K562 (cell line): ENCODE results near the gene SP2. TPM values are rescaled to one million over a fixed set of nuclear protein-coding genes. Genes with fewer than 3 reads are reported as not detected.

Source experiments
- ATAC-seq: fragments of 200-7000 bp; cut with Tn5 transposase; 3 replicates; pipeline ENCODE4 v1.9.1; 2020; ENCODE audit warnings: moderate library complexity
- BruUV-seq: library from RNA; stranded (reverse); fragments of 400-500 nt; replicated peaks from 2 replicates; lab custom pipeline; 2021; lab: Mats Ljungman, UMichigan
- CTCF ChIA-PET: fragments of 300-600 bp; formaldehyde crosslinking; extraction: SDS; loops from one replicate; lab custom pipeline; 2021; ENCODE audit warnings: low intra/inter-chr PET ratio; lab: Yijun Ruan, JAX
- POLR2A ChIA-PET: fragments of 300-600, 350-650 bp; sonication (Branson Sonifier 250); formaldehyde crosslinking; extraction: SDS; loops from one replicate; lab custom pipeline; 2021; ENCODE audit warnings: antibody characterized with exemption, inconsistent platforms; lab: Yijun Ruan, JAX
- DNase-seq, 4 experiments: peaks; one replicate each; pipeline versions ENCODE4 v3.0.0 to v3.0.0-alpha.2; 2011 to 2018; ENCODE audit warnings: low spot score in 3 of 4, mixed read lengths in 3 of 4; ENCODE audit errors: extremely low read depth in 1 of 4
- FAIRE-seq: peaks from 2 replicates; lab custom pipeline; 2011; peaks lifted over from hg19 to GRCh38; lab: Jason Lieb, UNC
- H2AFZ ChIP-seq: 2 replicates; pipeline ENCODE4 v1.6.0; 2011; ENCODE audit warnings: low read depth, low read length, control low read depth, inconsistent platforms
- H3K27ac ChIP-seq: fragments of 200-600 bp; 3 replicates; pipeline ENCODE4 v1.8.0; 2011; ENCODE audit warnings: low read depth, mild to moderate bottlenecking, control low read depth, inconsistent platforms, low read length, moderate library complexity, mixed read lengths; ENCODE audit errors: extremely low read depth
- H3K27me3 ChIP-seq, 2 experiments: fragments of 300-600 bp in 1 of 2; 2 replicates in 1 of 2; 3 replicates in 1 of 2; pipeline versions ENCODE4 v1.6.0 to v1.8.0; 2011; ENCODE audit warnings: inconsistent platforms in 2 of 2, low read length in 2 of 2, mild to moderate bottlenecking in 1 of 2, mixed read lengths in 1 of 2, moderate library complexity in 1 of 2; ENCODE audit not compliant: control insufficient read depth in 2 of 2, insufficient read depth in 2 of 2
- H3K36me3 ChIP-seq: fragments of 300-600 bp; 3 replicates; pipeline ENCODE4 v1.8.0; 2011; ENCODE audit warnings: mild to moderate bottlenecking, low read length, inconsistent platforms; ENCODE audit not compliant: control insufficient read depth, insufficient read depth
- H3K4me1 ChIP-seq, 2 experiments: fragments of 200-600 bp in 1 of 2; replicated peaks in 1 of 2; 2 replicates in 1 of 2; 3 replicates in 1 of 2; pipeline versions ENCODE4 v1.5.1 to v1.8.0; 2011; ENCODE audit warnings: inconsistent platforms in 2 of 2, low read length in 2 of 2, mild to moderate bottlenecking in 1 of 2, mixed read lengths in 1 of 2, moderate library complexity in 1 of 2; ENCODE audit not compliant: control insufficient read depth in 2 of 2, insufficient read depth in 2 of 2
- H3K4me2 ChIP-seq: 2 replicates; pipeline ENCODE4 v1.6.1; 2011; ENCODE audit warnings: low read length, control low read depth, inconsistent platforms, mixed read lengths; ENCODE audit not compliant: insufficient read depth
- H3K4me3 ChIP-seq: fragments of 200-600 bp; sonication (generic), shearing (Covaris generic); 2 replicates; pipeline ENCODE4 v1.5.1; 2016; ENCODE audit warnings: control low read depth, inconsistent platforms
- H3K79me2 ChIP-seq: fragments of 200-600 bp; 3 replicates; pipeline ENCODE4 v1.8.0; 2011; ENCODE audit warnings: low read length, inconsistent platforms; ENCODE audit not compliant: control insufficient read depth, insufficient read depth
- H3K9ac ChIP-seq, 2 experiments: 2 replicates each; pipeline versions ENCODE4 v1.6.0 to v1.6.1; 2011; ENCODE audit warnings: low read depth in 2 of 2, low read length in 2 of 2, control low read depth in 1 of 2, inconsistent platforms in 1 of 2, mild to moderate bottlenecking in 1 of 2, mixed read lengths in 1 of 2; ENCODE audit not compliant: insufficient read depth in 1 of 2
- H3K9me1 ChIP-seq: one replicate; pipeline ENCODE4 v1.6.0; 2011; ENCODE audit warnings: inconsistent platforms, mild to moderate bottlenecking, low read length, moderate library complexity; ENCODE audit not compliant: control insufficient read depth, insufficient read depth
- H3K9me3 ChIP-seq: replicated peaks from 2 replicates; pipeline ENCODE4 v1.5.1; 2011; ENCODE audit warnings: low read depth, low read length, inconsistent platforms; ENCODE audit not compliant: control insufficient read depth, insufficient read depth
- H4K20me1 ChIP-seq: replicated peaks from 2 replicates; pipeline ENCODE4 v1.6.1; 2011; ENCODE audit warnings: low read length, inconsistent platforms, mixed read lengths; ENCODE audit not compliant: control insufficient read depth, insufficient read depth
- DACH1 ChIP-seq: fragments of 450-650 bp; IDR thresholded peaks from 2 replicates; pipeline ENCODE4 v1.6.1; 2018; ENCODE audit not compliant: partially characterized antibody
- RAD51 ChIP-seq: fragments of 450-650 bp; IDR thresholded peaks from 2 replicates; pipeline ENCODE4 v1.7.1; 2016; ENCODE audit warnings: low read depth, mild to moderate bottlenecking, borderline replicate concordance
- TFE3 ChIP-seq: fragments of 450-650 bp; formaldehyde crosslinking; IDR thresholded peaks from 2 replicates; pipeline ENCODE4 v1.4.0; 2020; ENCODE audit warnings: mild to moderate bottlenecking, mixed read lengths
- WGBS: fragments of 100-300 bp; shearing (Covaris generic); methylation state at CpG from one replicate; pipeline ENCODE4 v1.1.6; 2016; ENCODE audit warnings: low coverage, mixed read lengths; ENCODE audit not compliant: insufficient coverage; ENCODE audit errors: missing lambda C conversion rate; 5-methylcytosine and 5-hydroxymethylcytosine counted together
- in situ Hi-C: fragments of 300-500 bp; cut with MboI; formaldehyde crosslinking; loops from 4 replicates; pipeline ENCODE4 v1.15.0; 2018; ENCODE audit warnings: inconsistent platforms, mixed read lengths
- intact Hi-C: fragments of 100-400 bp; cut with micrococcal nuclease; formaldehyde crosslinking; loops from 2 replicates; pipeline ENCODE4 v1.14.2; 2022
- polyA plus RNA-seq, 8 experiments: library from polyadenylated mRNA; depleted of rRNA in 4 of 8; stranded (reverse) in 5 of 8; unstranded in 3 of 8; fragments of >200 nt; fragmentation: Nextera tagmentation in 2 of 8; fragmentation: Illumina TruSeq in 1 of 8; extraction: Ambion mirVana in 2 of 8; extraction: Trizol in 1 of 8; gene quantifications; 2 replicates each; pipeline versions ENCODE4 v1.2.1 to v1.2.3, GENCODE V29; 2011 to 2014; ENCODE audit warnings: inconsistent platforms in 1 of 8, missing spikeins in 1 of 8
- total RNA-seq, 7 experiments: library from RNA; depleted of rRNA in 6 of 7; stranded (reverse); fragments of >200 nt in 6 of 7; fragmentation: Illumina TruSeq in 2 of 7; extraction: Trizol in 2 of 7; gene quantifications; 2 replicates each; pipeline versions ENCODE4 v1.2.1 to v1.2.3, GENCODE V29; 2011 to 2021; ENCODE audit warnings: low replicate concordance in 1 of 7
- TF ChIP-seq, protein P1 (sequence below): sonication (generic); formaldehyde crosslinking; IDR thresholded peaks from 2 replicates; pipeline ENCODE4 v1.9.0; 2022; ENCODE audit warnings: mild to moderate bottlenecking, missing genetic modification reagents
- TF ChIP-seq, protein P2 (sequence below): conservative IDR thresholded peaks from 2 replicates; pipeline ENCODE4 v1.6.1; 2011; ENCODE audit warnings: low read depth, mild to moderate bottlenecking, low read length; ENCODE audit not compliant: control insufficient read depth

Gene SP2
- total and polyA plus RNA-seq, 9 of the 15 experiments (the other 6 are each of a cell fraction or from before 2014, with no cell fraction given) = 0.77 to 22.3 (median 2.3) TPM

- Histone ChIP-seq H3K79me2 (no peaks in the 10 kb centered on the region), H3K27ac (no peak overlapping the region), H3K27me3 (no peaks in the 10 kb centered on the region; a peak in 1 of 5 replicates), H4K20me1 (no peaks in the 10 kb centered on the region)
- DNase-seq = no peak
- TF ChIP-seq, protein P1, sequence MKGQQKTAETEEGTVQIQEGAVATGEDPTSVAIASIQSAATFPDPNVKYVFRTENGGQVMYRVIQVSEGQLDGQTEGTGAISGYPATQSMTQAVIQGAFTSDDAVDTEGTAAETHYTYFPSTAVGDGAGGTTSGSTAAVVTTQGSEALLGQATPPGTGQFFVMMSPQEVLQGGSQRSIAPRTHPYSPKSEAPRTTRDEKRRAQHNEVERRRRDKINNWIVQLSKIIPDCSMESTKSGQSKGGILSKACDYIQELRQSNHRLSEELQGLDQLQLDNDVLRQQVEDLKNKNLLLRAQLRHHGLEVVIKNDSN (CRISPR knock-in tag) = peak; percentile 44
- TF ChIP-seq, protein P2, sequence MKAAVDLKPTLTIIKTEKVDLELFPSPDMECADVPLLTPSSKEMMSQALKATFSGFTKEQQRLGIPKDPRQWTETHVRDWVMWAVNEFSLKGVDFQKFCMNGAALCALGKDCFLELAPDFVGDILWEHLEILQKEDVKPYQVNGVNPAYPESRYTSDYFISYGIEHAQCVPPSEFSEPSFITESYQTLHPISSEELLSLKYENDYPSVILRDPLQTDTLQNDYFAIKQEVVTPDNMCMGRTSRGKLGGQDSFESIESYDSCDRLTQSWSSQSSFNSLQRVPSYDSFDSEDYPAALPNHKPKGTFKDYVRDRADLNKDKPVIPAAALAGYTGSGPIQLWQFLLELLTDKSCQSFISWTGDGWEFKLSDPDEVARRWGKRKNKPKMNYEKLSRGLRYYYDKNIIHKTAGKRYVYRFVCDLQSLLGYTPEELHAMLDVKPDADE = no peak
- peak; percentile 52; the same call in 1 of the 2 replicates for TF ChIP-seq TFE3 (CRISPR knock-in tag)
- peak; percentile 49; the same call in 1 of the 2 replicates for TF ChIP-seq RAD51
- no peak for TF ChIP-seq DACH1
- TF ChIP-seq, all 486 proteins: peak for 3
- Histone ChIP-seq H3K9me3 (no peaks in the 10 kb centered on the region), H3K4me3 (no peak overlapping the region), H3K9ac (no peak overlapping the region), H3K4me2 (no peak overlapping the region), H2AFZ (no peak overlapping the region), H3K9me1 (no peaks in the 10 kb centered on the region), H3K4me1 (peaks cover 2 to 9% of the 10 kb centered on the region in 2 experiments; a peak in 4 of 5 replicates), H3K36me3 (no peaks in the 10 kb centered on the region)
- FAIRE-seq (no peak), ATAC-seq (no peak)
- BruUV-seq = no TSS peak
- intact Hi-C loops (no loop called here), in situ Hi-C loops (no loop called here)
- CTCF ChIA-PET = no interaction called here
- POLR2A ChIA-PET = no interaction called here
- WGBS = 29% methylated on average over 3 of the region's 3 CpGs
Observed at GRCh38 chr17:47962901-47963300, 66.9 kb downstream of the SP2 start.
